HG03520 (cell line): ENCODE data around the gene PCDHA5.
"Not testable (repeated sequence)": the region's sequence is repeated elsewhere in the genome, so short reads cannot be mapped to it uniquely, and the experiment has no call there.

Source experiments
- ATAC-seq: cut with Tn5 transposase; IDR thresholded peaks from one replicate; pipeline ENCODE4 v1.9.1; 2021; ENCODE audit warnings: mild to moderate bottlenecking, moderate library complexity; ENCODE audit not compliant: unreplicated experiment

The PCDHA5 gene

GRCh38 chr5:140821375-140822280 is at the start of gene PCDHA5:
Gene PCDHA5 (plus strand): TSS chr5:140821613.
- no peak for ATAC-seq

GRCh38 chr5:140780512-140780911 is 40.9 kb upstream of the PCDHA5 start:
- no peak for ATAC-seq

GRCh38 chr5:140785905-140786686 is 35.3 kb upstream of the PCDHA5 start, which contains the start of gene PCDHA1:
Gene PCDHA1 (plus strand): TSS chr5:140786140.
- ATAC-seq: no peak

GRCh38 chr5:140787422-140787821 is 34.0 kb upstream of the PCDHA5 start:
- ATAC-seq: not testable (repeated sequence)

- ATAC-seq: not testable (repeated sequence)
Measured at GRCh38 chr5:140787849-140788504, 33.4 kb upstream of the PCDHA5 start.

- ATAC-seq: no peak
Measured at GRCh38 chr5:140791089-140791488, 30.3 kb upstream of the PCDHA5 start.

GRCh38 chr5:140794595-140795258 is 26.7 kb upstream of the PCDHA5 start, which contains the start of gene PCDHA2:
Gene PCDHA2 (plus strand): TSS chr5:140794852.
- no peak for ATAC-seq

GRCh38 chr5:140795259-140795641 is 26.2 kb upstream of the PCDHA5 start:
- no peak for ATAC-seq

- ATAC-seq: not testable (repeated sequence)
Measured at GRCh38 chr5:140796072-140796717, 25.2 kb upstream of the PCDHA5 start.

- no peak for ATAC-seq
Measured at GRCh38 chr5:140796718-140797095, 24.7 kb upstream of the PCDHA5 start.

- no peak for ATAC-seq
Measured at GRCh38 chr5:140800816-140801493, 20.5 kb upstream of the PCDHA5 start, which contains the start of gene PCDHA3. Gene PCDHA3 (plus strand): TSS chr5:140801057.

GRCh38 chr5:140801494-140801841 is 19.9 kb upstream of the PCDHA5 start:
- ATAC-seq: no peak

GRCh38 chr5:140802381-140802780 is 19.0 kb upstream of the PCDHA5 start:
- ATAC-seq: not testable (repeated sequence)

- ATAC-seq: no peak
Measured at GRCh38 chr5:140802781-140803271, 18.6 kb upstream of the PCDHA5 start.

GRCh38 chr5:140806834-140807775 is 14.3 kb upstream of the PCDHA5 start, which contains the start of gene PCDHA4:
Gene PCDHA4 (plus strand): TSS chr5:140807068.
- no peak for ATAC-seq

GRCh38 chr5:140808241-140808888 is 13.0 kb upstream of the PCDHA5 start:
- ATAC-seq: not testable (repeated sequence)

- no peak for ATAC-seq
Measured at GRCh38 chr5:140808889-140809291, 12.5 kb upstream of the PCDHA5 start.

- ATAC-seq: no peak
Measured at GRCh38 chr5:140822281-140822629, 842 bp downstream of the PCDHA5 start.
